ENCODE data around the gene NOC3L.

The NOC3L gene

GRCh38 chr10:94300042-94300441, 62.7 kb downstream of the NOC3L start:
- no peak for DNase-seq

- DNase-seq = no peak
These were observed 63.3 kb downstream of the NOC3L start for GRCh38 chr10:94299417-94299816.

DNA sequence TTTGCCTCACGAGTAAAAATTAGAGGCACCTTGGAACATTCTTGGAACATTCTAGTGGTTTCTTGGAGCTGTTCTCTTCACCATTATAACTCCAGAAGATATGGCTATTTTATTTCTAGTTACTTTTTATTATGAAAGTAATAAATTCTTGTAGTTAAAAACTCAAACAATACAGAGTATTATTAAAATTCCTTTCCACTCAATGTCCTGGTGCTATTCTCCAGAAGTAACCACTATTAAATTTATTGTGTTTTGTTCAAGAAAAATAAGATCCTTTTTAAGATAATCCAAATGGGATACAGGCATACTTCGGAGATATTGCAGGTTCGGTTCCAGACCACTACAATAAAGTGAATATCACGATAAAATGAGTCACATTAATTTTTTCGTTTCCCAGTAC, 68.6 kb downstream of the NOC3L start:
- no peak for DNase-seq

DNA sequence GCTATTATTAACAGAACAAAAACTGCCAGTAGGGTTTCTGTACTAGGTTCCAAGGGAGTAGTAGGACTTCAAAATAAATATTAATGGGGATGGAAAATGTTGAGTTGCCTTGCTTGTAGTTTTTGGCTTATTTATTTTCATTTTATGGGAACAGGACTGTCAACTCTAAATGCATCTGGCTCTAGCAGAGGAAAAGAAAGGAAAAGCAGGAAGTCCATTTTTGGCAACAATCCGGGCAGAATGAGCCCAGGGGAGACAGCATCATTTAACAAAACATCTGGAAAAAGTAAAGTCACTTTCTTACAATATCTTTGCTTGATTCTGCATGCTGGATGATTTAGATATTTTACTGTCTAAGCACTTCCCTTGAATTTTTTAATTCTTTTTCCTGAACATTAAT, 69.4 kb downstream of the NOC3L start:
- DNase-seq = no peak

DNA sequence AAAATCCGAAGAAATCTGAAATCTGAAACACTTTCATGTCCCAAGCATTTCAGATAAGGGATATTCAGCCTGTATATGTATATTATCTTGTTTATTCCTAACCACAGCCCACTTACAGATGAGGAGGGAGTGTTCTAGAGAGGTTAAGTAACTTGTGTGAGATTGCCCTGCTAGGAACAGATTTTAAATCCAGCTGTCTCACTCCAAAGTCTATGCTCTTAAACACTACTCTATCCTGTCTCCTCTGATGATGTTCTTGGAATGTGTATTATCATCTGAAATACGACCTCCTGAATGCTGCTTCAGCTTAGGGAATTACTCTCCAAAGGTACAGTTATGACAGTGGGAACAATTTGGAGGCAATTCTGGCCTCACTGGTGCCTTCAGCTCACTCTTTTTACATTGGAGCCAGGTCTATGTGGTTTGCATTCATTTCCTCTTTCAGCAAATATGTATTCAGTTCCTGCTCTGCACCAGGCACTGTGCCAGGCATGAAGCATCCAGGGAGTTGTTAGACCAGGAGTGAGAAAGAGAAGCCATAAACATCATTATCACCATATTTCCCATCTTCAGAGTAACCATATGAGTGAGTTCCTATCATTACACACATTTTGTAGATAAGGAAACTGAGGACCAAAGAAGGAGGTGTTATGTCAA, 70.2 kb downstream of the NOC3L start:
- DNase-seq = no peak

DNA sequence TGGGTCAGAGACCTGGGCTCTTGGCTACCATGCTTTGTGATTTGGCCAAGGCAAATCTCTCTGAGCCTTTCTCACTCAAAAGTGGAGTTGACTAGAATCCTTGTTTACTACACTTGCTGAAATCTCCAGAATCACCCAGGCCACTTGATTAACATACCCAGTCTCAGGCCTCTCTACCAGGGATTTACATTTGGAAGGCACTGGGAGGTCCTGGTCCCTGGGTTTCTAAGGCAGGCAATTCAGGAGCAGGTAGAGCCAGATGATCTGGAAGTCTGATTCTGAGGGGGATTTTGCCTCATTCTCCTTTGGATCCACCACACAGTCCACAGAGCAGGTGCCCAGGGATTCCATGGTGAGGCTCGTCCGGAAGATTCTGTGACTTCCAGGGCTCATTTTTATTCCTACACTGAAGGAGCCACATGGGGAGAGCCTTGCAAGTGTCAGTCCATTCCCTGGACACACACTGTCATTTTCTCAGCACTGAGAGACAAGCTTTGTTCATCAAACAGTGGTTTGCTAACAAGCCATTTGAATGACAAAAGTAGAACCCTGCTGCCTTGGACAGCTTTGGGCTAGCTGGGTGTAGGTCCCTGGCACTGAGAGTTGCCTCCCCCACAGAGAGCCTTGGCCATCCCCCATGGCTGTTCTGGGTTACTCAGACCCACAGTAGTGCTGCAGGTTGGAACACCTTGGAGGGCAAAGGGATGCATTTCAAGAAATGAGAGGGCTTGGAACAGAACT, 74.2 kb downstream of the NOC3L start:
- no peak for DNase-seq

DNA sequence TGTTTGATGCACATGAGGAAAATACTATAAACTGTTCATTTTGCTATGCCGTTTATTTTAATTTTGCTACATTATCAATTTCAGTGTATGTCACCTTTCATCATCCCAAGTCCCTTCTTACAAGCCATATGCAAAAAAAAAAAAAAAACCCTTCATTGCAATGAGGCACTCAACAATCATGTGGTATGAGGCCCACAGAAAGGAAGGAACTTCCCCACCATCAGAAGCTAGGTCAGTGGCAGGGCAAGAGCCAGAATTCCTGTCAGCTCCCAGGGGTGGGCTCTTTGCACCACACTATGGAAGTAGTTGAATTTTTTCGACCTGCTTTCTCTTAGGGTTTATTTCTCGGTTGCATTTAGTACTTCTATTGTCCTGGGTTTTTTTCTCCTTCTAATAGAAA, 75.4 kb downstream of the NOC3L start:
- no peak for DNase-seq

GRCh38 chr10:94286901-94287300, 75.8 kb downstream of the NOC3L start:
- DNase-seq = no peak

GRCh38 chr10:94285271-94285670, 77.5 kb downstream of the NOC3L start:
- DNase-seq = no peak
